RKO (cell line): ENCODE results near the gene BNC2.
"Not testable (repeated sequence)": the region's sequence is repeated elsewhere in the genome, so short reads cannot be mapped to it uniquely, and the experiment has no call there.

Experiments
- DNase-seq: peaks from one replicate; pipeline ENCODE4 v3.0.0-alpha.2; 2016; ENCODE audit warnings: low spot score

Gene BNC2

DNA sequence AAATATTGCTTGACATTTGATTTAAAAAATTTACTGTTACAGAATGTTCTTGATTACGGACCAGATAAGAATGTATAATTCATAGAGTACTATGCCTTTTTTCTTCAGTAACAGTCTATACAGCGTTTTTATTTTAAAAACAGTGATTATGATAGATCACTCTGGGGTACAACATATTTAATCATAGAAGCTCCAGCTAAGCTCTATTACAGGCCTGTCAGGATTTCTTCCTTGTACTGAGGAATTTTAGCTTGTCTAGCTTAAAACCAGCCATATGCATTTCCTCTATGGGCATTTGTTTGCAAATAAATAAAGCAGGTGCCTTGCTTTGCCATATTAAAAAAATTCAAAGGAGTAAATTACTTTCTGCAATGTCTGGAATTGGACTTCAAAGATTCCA lies 423.8 kb downstream of the BNC2 start:
- no peak for DNase-seq

- no peak for DNase-seq
Measured at GRCh38 chr9:16445141-16445920, 425.1 kb downstream of the BNC2 start.

- DNase-seq: no peak
Measured at GRCh38 chr9:16442622-16443021, 427.8 kb downstream of the BNC2 start.

- no peak for DNase-seq
Measured at GRCh38 chr9:16441791-16442190, 428.7 kb downstream of the BNC2 start.

DNA sequence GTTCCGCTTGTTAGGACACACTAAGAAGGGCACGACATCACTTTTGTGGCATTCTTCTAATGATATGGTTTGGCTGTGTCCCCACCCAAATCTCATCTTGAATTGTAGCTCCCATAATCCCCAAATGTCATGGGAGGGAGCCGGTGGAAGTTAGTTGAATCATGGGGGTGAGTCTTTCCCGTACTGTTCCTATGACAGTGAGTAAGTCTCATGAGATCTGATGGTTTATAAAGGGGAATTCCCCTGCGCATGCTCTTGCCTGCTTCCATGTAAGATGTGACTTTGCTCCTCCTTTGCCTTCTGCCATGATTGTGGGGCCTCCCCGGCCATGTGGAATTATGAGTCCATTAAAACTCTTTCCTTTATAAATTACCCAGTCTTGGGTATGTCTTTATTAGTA lies 431.6 kb downstream of the BNC2 start:
- not testable (repeated sequence) for DNase-seq

DNA sequence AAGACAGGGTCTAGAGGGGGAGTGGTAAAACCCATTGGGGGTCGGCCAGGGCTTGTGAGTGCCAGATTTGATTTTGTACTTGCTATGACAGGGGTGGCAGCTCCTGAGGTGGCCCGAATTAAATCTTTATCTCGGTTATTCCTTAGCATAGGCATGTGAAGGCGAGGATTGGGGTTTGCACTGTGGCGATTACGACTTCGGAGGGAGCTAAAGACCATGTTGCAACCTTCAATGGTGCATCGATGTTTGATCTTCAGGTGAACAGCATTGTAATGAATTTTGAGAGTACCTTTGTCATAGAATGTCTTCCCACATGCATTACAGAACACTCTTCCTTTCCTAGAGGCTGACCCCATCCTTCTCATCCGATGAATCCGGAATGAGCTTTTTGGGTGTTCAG lies 433.9 kb downstream of the BNC2 start:
- no peak for DNase-seq

DNA sequence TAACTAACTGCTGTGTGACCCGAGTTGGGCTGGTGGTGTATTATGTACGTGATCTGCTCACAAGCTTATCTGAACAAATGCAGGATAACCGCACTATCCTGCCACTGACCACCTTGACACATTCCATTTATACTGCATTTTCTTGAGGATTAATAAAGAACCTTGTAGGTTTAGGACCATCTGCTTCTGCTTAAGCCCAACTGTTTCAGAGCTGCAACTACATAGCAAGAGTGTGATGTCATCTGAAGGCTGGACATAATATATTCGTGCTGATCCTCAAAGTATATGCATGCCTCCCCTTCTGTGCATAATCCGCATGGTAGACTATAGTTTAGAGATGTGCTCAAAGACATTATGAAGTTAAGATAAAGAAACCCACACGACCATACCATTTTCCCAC lies 435.9 kb downstream of the BNC2 start:
- no peak for DNase-seq

GRCh38 chr9:16433494-16433893 lies 437.0 kb downstream of the BNC2 start:
- no peak for DNase-seq

DNA sequence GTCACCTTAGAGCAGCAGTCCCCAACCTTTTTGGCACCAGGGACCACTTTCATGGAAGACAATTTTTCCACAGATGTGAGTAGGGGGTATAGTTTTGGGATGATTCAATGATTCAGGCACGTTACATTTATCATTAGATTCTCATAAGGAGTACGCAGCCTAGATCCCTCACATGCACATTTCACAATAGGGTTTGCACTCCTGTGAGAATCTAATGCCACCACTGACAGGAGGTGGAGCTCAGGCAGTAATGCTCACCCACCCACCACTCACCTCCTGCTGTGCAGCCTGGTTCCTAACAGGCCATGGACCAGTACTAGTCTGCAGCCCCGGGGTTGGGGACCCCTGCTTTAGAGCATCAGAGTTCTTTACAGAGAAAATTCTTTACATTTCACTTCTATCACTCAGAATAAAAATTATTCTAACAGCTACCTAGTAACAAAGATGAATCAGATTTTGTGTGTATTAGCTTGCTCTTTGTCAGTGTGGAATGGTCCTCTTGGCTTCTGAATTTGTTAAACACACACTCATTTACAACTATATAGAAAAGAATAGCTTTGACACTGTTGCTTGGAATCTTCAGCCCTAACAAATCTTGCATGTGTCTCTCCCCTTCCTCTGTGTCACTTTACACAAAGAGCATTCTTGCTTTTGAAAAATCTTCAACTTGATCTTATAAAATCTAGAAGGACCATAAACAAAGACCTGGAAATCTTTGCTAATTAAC lies 438.6 kb downstream of the BNC2 start:
- DNase-seq: no peak

DNA sequence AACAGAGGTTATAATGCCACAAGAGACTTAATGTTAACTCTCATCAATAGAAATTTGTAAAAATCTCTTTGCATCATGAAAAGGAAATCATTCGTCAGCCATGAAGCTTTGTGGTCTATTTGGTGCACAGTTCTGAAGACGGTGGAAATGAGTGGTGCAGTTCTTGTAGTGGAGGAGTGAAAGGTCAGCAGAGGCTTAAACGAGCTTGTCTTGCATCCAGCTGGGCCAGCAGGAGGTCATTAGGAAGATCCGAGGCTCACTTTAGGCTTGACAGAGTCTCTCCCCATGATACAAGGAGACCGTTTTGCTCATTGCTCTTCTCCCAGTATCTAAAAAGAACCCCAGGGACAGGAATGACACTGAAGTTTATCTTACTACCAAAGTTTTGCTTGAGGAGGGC lies 440.8 kb downstream of the BNC2 start:
- no peak for DNase-seq

DNA sequence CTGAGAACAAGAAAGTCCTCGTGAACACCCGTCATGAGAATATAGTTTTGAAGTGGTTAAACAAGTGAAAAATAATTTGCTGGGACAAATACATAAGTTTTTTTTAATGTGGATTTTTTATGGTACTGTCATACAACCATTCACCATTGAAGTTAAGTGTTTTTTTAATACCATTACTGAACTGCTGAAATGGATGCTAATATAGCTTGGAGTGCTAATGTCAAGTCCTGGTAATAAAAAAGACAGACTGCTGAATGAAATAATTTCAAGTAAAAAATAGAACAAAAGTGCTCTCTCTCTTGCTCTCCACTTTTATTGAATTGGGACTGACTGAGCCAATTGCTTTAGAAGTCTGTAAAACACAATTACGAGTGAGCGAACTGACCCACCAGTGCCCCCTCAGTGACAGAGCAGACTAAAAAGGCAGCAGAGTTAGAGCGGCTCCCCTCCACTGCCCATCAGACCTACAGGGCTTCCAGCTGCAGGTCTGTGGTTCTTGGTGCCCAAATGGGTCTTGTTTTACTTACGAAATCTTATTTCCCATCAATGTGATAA lies 442.5 kb downstream of the BNC2 start:
- DNase-seq: no peak

DNA sequence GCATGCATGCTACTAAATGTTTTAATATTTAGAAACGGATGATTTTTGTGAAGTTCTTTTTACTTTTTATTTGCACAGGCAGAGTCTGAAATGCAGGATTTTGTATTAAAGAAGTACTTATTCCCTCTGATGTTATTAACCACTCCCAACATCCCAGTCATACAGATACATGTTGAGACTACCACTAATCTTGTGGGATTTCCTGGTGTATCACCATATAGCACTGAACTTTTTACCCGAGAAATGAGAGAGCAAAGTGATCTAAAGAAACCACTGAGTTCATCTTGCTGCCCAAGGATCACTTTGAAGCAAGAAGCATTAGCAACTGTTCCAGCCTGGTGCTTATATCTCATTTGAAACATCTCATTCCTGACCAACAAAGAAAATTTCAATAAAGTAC lies 443.8 kb downstream of the BNC2 start:
- DNase-seq: no peak

DNA sequence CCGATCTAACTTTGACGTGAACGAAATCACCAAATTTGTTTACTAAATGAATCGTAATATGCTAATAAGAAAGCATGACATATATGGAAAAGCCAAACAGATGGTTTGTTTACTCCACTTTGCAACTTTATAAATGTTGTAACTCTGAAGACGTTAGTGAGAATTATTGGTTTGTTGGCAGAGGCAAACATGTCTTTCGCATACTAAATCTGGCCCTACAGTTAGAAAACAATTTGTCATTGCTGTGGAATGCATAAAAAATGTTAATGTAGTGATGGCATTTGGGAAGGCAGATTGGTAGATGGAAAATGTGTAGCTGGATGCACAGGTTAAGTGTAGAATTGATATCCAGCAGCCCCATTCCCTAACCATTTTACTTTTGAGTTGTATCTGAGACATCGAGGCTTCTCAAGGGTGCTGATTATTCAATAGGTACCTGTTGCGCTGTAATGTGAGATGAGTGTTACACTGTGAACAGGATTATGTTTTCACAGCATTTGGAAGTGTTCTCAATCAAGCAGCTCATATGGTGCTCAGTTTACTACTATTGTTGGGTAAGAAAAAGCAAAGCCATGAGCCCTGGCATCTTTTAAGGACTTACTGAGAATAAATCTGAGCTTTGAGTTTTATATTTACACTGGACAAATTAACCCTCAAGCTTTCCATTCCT lies 444.8 kb downstream of the BNC2 start:
- DNase-seq: no peak

GRCh38 chr9:16422114-16422513 lies 448.4 kb downstream of the BNC2 start:
- DNase-seq: no peak

DNA sequence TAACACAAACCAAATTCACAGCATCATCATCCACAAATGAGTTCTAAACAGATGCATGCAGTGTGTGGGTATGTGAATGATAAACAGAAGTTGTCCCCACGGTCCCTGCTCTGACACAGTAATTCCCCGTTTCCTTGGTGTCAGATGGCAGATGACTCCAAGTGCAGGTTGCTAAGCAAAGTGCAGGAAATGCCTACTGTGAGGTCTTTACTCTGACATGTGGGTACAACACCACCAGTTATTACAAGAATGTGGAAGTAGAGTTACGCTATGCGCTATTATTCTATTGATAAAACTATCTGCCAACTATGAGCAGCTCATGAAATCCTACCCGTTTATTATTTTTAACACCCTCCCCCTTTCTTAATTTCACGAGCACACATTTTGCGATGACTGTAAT lies 448.9 kb downstream of the BNC2 start:
- no peak for DNase-seq

DNA sequence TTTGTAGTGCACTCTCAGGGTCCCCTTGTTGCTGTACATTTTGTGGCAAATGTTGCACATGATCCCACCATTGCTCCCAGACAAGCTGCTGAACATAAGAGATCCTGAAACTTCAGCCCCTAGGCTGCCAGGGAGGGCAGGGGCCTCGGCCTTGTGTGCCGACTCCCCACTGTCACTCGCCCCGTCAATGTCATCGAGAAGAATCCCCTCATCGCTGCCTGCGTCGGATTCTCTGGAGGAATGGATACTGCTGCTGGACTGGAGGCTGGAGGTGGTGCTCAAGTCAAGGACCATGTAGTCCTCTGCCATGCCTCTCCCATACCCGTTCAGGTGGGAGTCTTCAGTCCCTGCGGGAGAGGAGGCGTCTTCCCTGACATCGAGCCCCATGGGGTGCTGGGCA lies 451.3 kb downstream of the BNC2 start:
- no peak for DNase-seq

GRCh38 chr9:16418721-16419120 lies 451.7 kb downstream of the BNC2 start:
- no peak for DNase-seq

DNA sequence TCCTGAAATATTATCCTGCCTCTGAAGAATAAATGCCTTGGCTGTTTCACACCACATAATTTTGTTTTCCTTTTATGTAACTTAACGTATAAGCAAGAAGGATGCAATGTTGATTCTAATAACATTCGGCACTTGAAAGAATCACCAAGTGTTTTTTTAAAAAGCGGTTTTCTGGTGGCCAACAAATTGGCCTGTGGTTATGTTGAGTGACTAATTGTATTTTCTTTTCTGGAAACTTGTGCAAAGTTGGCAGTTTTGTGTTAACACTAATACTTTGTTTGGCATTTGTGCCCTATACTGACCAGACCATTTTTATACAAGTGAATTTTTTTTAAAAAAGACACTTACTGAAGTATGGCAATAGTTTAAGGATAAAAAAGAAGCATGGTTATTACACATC lies 452.7 kb downstream of the BNC2 start:
- no peak for DNase-seq

DNA sequence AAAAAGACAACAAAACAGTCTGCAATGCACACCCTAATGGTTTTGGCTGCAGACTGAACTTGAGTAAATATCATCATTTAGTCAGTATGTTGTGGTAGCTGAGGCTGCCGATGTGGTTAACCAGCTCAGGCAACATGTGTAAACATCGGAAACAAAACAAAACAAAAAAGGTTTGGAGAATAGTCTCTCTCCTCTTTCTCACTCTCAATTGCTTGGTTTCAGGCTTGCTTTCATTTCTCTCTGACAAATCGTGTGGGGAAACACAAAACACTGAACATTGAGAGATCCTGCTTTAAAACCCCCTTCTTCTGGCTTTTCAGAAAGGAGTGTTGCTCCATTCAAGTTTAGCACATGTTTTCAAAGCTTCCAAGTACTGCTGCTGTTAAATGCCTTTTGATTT lies 453.3 kb downstream of the BNC2 start:
- no peak for DNase-seq

- no peak for DNase-seq
Measured at GRCh38 chr9:16414451-16414850, 456.0 kb downstream of the BNC2 start.

DNA sequence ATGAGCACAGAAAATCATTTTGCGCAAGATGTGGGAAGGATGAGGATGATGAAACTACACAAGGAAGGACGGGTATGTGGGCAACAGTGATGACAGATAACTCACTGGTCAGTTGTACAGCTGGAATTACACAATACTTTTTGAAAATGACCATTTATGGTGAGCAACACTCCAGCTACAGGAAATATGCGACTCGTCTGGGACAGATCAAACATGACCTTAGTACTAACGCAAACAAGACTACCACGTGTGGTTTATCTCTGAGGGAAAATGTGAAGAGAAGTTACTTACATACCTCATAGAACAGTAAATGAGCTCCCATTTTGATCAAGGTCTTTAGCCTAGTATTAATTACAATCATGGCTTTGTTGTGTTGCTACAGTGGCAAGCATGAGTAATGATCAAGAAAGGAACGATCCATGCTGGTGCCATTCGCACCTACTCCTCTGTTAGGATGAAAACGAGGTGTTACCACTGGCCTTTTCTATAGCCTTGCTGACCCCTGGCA lies 456.9 kb downstream of the BNC2 start:
- peak; percentile 81 for DNase-seq

GRCh38 chr9:16412740-16413139 lies 457.7 kb downstream of the BNC2 start:
- DNase-seq: no peak

DNA sequence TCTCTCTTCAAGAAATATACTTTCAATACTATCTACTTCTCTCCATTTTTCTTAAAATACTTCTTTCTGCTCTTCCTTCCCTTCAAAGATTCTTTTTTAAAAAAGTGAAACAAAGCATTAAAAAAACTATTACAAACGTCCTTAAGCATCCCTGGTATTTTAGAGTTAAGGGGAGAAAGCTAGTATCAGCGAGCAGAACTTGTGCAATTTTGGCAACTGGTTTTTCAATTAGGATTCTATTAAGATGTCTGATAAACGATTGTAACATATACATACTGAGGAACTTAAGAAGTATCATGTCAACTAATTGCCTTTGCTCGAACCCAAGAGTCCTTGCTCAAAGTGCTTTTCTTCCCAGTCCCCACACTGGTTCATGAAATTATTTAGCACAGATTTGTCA lies 459.2 kb downstream of the BNC2 start:
- no peak for DNase-seq
